ENCODE data around the gene PIK3R6.
"Not testable (repeated sequence)": the region's sequence is repeated elsewhere in the genome, so short reads cannot be mapped to it uniquely, and the experiment has no call there.

PIK3R6 gene

DNA sequence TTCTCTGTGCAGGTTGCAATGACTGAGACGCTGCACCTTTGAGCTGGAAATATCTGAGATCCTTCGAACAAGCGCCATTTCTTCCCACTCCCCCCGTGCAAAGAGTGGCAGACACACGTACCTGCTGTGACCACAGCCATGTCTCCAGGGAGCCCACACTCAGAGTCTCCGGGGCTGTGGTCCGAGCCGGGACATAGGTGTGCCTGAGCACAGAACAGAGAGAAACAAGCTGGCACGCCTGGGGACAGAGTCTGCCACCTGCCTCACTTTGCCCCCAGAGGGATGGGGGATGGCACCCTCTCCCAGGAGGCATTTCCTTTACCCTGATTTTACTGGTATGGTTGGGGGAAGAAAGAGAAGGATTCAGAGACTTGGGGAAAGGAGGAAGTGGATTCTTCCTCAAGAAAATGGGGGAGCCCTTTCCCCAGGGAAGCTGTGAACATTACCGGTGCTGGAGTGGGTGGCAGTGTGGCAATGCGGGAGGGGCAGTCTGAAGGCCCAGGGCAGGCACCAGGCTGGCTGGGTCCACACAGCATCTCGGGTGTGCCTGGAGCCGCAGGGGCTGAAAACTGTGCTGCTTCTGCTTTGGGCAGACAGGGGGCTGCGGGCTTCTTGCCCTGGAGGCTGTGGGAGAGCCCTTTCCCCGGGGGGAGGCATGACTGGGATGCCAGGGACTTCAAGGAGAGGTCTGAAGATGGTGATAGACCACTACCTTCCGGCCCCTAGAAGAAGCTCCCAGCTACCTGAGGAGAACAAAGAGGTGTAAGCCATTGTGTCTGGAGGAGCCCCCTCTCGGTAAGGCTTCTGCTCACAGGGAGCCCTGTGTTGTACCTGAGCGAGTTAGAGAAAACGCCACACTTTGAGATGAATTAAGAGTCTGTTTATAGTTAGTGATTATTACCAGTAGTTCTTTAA, 6.6 kb upstream of the PIK3R6 start:
- no peak for DNase-seq

DNA sequence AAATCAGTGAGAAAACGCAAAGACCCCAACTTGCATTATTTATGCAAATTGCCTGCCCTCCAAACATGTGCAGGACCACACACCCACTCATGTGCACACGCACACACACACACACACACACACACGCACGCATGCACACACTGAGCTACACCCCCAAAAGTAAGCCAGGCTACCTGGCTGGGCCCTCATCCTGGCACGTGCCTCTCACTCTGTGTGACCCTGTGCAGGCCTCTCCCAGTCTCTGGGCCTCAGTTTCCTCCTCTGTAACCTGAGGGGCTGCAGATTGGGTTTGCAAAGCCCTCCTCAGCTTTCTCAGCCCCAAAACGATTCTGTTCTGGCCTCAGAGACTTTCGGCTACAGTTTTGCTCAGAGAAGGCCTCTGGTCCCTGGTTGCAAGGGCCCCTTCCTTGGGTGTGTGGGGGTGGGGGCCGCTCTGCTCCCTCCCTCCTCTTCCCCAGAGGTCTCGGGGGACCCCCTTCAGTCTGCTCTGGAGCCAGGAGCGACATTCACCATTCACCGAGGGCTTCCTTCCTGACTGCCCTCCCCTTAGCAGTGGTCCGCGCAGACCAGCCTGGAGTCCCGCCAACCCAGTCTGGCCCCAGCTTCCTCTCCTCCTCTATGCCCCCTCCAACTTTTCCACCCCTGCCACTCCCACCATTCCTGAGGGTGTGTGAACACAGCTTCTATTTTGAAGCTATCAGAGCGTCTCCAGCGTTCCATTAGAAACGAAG, 5.4 kb upstream of the PIK3R6 start:
- DNase-seq, result no peak

DNA sequence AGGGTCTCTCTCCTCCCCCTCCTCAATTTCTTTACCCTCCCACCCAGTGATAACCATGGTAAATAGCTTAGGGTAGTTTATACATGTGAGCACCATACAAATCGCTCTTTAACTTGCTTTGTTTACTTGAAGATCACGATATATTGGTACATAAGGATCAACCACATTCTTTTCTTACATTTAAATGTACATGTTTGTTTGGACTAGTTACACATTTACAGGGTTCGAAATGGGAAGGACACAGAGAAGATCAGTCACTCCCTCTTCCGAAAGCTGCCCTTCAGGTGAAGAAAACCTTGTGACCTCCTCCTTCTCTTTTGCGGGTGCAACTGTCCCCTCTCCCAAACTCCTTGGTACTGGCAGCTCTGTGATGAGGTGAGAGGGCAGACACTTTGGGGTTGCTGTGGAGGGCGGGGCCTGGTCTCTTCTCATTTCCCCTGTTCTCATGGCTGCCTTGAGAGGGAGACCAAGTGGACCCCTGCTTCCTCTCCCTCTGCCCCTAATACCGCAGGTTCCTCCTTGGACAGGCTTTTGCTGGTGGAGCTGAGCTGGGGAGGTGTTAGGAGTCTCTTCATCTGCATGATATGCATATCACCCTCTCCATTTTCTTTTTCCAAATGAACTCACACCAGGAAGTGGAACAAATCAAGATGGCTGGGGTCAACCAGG, 4.7 kb upstream of the PIK3R6 start:
- no peak for DNase-seq

DNA sequence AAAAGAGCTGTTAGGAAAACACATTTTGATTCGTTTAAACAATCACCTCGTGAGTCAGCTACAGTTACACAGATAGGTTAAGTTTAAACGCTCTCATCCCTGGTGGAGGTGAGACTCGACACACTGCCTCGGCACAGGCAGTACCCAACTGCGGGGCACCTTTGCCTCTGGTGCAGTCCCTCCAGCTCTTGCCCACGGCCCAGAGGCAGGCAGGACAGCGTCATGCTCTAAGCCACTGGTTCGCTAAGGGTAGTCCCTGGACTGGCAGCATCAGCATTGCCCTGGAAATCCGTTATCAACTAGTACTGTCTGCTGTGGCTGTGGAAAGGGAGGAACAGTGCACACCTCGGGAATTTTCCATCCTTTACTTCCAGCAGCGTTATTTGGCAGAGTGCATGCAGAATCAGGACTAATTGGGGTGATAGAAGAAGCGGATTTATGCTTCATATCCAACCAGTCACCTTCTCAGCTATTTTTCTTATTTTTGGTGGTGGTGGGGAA, 3.7 kb upstream of the PIK3R6 start:
- no peak for DNase-seq

DNA sequence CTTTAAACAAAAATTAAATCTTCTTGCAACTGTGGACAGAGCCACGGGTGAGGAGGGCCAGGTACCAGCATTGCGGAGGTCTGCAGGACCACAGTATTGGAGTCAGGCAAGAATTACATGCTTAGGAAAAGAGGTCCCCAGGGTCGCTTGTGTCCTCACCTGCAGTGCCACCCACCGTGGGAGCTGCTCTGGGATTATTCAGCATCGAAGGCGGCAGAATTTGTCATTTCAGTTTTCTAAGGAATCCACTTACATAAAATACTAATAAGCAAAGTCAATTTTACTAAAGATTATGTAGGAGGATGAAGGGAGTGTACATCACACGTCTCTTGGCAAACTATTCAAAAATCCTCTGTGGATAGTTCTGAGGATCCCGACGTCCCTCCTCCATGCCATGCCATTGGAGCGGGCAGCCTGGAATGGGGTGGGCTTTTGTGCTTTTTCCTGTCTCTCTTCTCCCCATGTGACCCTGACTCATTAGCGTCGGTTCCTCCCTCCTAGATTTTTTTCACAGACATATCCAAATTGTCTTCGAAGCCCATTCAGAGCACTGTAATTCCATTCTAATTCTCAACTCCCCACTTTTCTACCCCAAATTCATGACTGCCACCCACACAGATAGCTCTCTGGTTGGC, 3.0 kb upstream of the PIK3R6 start:
- DNase-seq, result no peak

DNA sequence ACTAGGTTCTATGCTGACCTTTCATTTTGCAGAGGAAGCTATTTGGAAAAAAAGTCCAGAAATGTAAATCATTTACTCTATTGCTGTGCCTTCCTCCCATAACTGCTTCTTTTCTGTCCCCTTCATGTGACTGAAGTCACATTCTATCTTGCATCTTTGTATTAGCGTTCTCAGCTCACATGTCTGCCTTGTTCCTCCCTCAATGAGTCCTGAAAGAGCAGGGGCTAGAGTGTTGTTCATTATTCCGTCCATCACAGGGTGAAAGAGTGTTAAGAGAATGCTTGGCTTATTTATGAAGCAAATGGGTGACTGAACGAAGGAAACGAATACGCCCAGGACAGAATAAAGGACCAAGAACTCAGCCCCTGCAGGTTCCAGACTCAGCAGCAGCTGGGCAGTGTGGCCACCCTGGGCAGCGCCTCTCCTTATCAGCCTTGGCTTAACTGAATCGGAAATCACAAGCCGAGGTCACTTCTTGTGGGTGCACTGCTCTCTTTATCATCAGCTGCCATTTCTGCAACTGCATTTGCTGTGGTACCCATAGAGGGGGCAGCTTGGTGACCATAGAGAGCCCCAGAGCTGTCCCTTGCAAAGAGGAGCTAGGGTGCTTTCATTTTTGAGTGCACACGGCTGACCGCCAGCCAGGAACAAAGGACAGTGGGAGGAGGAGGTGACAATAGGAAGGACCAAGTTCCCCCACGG, 1.8 kb upstream of the PIK3R6 start:
- no peak for DNase-seq

- no peak for DNase-seq
Measured at GRCh38 chr17:8868529-8868951, 1.1 kb upstream of the PIK3R6 start.

- DNase-seq, result no peak
Measured at GRCh38 chr17:8868092-8868491, 618 bp upstream of the PIK3R6 start.

- DNase-seq, result no peak
Measured at GRCh38 chr17:8865811-8866210, 1.7 kb downstream of the PIK3R6 start.

DNA sequence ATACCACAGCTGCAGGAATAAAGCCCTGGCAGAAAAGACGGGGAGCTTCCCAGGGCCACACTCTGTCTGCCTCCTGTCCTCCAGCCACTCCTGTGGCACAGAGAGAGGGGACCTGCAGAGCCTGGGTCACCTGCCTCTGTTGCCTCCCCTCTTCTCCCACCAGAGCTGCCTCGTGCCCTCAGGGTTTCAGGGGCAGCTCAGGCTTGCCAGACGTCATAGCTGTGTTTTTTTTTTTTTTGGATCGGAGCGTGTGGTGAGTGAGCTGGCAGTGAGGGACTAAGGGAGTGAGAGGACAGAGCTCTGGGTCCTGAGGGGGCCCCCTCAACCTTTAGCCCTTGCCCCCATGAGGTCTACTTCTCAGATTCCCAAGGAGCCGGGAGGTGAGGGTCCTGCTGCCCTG, 2.1 kb downstream of the PIK3R6 start:
- DNase-seq, result no peak

DNA sequence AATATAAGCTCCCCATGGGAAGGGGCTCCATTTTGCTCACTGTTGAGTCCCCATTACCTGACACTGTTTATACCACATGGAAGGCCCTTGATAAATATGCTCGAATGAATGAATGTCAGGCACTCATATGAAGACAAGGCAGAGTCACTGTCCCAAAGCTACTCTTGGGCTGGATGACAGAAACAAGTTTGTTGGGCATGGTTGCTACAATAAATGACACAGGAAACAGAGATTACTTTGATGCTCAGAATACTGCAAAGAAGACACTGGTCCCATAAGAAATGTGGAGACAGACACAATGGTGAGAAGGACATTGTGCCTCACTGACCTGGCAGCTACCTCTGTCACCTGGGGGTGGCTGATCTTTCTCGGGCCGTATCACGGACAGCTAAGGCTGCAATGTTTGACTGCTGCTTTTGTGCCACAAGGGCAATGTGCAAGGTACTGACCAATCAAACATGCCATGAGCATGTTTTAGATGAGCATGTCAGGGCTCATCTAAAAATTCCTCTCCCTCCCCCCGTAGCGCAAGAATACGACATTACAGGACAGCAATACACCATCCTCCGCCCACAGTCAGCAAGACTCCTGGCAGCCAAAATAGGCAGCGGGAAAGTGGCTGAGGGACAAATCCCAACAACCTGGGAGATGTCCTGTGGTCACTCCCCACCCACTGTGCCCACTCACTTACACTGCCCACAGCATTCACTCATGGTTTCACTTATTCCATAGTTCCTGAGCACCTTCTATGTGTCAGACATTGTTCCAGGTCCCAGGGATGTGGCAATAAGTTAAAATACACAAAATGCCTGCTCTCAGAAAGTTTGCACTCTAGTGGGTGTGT, 5.0 kb downstream of the PIK3R6 start:
- no peak for DNase-seq

GRCh38 chr17:8861495-8862181, 5.8 kb downstream of the PIK3R6 start:
- no peak for DNase-seq

GRCh38 chr17:8859804-8860430, 7.6 kb downstream of the PIK3R6 start:
- no peak for DNase-seq

DNA sequence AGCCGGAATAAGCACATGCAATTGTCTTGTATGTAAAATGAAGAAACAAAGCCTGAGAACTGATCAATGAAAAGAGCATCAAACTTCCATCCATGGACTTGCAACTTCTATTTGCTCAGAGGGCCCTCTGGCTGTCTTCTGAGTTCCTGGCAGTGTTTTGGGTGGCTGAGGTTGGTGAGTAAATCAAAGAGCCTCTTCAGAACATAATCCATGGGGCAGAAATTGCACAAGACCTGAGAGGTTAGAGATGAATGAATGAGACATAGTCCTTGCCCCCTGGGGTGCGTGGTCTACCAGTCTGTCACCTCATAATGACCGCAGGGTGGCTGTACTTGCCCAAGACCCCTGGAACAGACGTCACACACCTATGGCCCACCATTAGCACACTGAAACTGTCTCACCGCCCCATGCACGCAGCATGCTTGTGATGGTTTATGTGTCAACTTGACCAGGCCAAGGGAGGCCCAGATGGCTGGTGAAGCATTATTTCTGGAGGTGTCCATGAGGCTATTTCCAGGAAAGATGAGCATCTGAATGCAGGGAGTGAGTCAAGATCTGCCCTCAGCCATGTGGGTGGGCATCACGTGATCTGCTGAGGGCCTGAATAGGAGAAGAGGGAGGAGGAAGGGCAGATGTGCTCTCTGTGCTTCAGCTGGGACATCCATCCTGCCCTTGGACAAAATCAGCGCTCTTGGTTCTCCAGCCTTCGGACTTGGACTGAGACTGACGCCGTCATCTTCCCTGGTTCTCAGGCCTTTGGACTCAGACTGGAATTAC, 8.3 kb downstream of the PIK3R6 start:
- peak in 8 of 58 donors; percentile 3 to 12 (median 10) for DNase-seq

DNA sequence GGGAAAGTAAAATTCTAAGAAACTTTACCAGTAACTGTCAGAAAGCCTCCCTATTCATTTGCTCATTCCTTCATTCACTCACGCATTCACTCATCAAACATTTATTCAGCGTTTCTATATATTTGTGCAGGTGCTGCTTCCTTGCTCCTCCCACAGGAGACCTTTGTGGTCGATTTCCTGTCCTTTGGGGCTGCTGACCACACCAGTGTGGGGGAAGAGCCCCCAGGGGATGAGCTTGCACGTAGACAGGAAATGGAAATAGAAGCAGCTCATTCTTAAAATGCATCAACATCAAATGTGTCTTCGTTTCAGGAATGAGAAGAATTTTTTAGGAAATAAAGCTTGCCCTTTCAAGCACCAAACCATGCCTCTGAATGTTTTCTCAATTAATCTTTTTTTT, 9.6 kb downstream of the PIK3R6 start:
- no peak for DNase-seq

- no peak for DNase-seq
Measured at GRCh38 chr17:8856869-8857575, 10.5 kb downstream of the PIK3R6 start.

DNA sequence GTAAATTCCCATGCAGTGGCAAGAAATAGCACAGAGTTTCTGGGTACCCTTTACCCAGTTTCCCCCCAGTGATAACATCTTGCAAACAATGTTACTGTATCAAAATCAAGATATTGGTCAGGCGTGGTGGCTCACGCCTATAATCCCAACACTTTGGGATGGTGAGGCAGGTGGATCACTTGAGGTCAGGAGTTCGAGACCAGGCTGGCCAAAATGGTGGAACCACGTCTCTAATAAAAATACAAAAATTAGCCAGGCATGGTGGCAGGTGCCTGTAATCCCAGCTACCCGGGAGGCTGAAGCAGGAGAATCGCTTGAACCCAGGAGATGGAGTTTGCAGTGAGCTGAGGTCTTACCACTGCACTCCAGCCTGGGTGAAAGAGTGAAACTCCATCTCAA, 11.3 kb downstream of the PIK3R6 start:
- DNase-seq, result not testable (repeated sequence)
